GM12865 (cell line): ENCODE measurements around the gene NFATC2IP.
A peak's percentile ranks its signal among the peaks of the same experiment; 100 is the strongest.

Source experiments
- DNase-seq: peaks from one replicate; pipeline ENCODE4 v3.0.0; 2010; ENCODE audit warnings: low read depth
- H3K4me3 ChIP-seq: 2 replicates; pipeline ENCODE4 v1.5.1; 2011; ENCODE audit warnings: mild to moderate bottlenecking, low read depth, low read length, control low read depth
- CTCF ChIP-seq: IDR thresholded peaks from 2 replicates; pipeline ENCODE4 v1.5.1; 2011; ENCODE audit warnings: low read length, control low read depth, low read depth, inconsistent platforms; ENCODE audit not compliant: insufficient read depth; ENCODE audit errors: missing control alignments

Gene NFATC2IP

DNA sequence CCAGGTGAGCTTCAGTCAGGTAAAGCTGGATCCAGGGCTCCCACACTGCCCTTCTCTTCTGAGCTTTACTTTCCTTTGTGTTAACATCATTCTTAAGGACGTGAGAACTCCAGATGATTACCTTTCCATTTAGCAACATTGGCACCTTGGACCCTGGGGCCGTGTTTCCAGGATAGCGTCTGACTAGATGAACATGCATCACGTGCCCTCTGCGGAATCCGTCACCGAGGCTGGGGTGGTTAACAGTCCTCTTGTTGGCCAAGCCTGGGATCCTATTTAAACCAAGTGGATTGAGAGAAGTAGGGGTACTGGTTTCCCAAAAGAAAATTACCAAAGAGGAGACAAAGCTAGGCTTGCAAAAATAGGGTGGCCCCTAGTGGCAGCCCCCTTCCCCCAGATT is 30.2 kb downstream of the NFATC2IP start:
- H3K4me3 ChIP-seq, result no peak overlapping the region
- DNase-seq, result no peak
- no peak for TF ChIP-seq CTCF

GRCh38 chr16:28981517-28981916 is 30.8 kb downstream of the NFATC2IP start:
- H3K4me3 ChIP-seq, result no peak overlapping the region
- peak; percentile 71 for TF ChIP-seq CTCF
- DNase-seq, result peak; percentile 55

GRCh38 chr16:28982418-28982817 is 31.7 kb downstream of the NFATC2IP start:
- no peak for TF ChIP-seq CTCF
- H3K4me3 ChIP-seq, result no peak overlapping the region
- no peak for DNase-seq

- no peak for TF ChIP-seq CTCF
- no peak for DNase-seq
- no peak overlapping the region for H3K4me3 ChIP-seq
These were observed 32.2 kb downstream of the NFATC2IP start for GRCh38 chr16:28982949-28983348.

GRCh38 chr16:28983644-28984043 is 32.9 kb downstream of the NFATC2IP start:
- no peak overlapping the region for H3K4me3 ChIP-seq
- TF ChIP-seq CTCF, result no peak
- no peak for DNase-seq

DNA sequence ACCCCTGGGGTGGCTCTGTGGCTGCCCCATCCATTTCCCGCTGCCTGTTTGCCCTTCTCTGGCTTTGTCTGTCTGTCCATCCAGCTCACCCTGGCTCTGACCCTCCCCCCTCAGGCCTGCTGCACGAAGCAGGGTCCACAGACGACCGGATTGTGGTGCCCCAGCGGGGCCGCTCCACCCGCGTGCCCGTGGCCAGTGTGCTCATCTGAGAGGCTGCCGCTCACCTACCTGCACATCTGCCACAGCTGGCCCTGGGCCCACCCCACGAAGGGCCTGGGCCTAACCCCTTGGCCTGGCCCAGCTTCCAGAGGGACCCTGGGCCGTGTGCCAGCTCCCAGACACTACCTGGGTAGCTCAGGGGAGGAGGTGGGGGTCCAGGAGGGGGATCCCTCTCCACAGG is 33.4 kb downstream of the NFATC2IP start:
- no peak for TF ChIP-seq CTCF
- no peak overlapping the region for H3K4me3 ChIP-seq
- DNase-seq, result no peak

GRCh38 chr16:28984619-28985135 is 33.9 kb downstream of the NFATC2IP start, which contains the start of gene LAT:
TSS of gene LAT (plus strand) at chr16:28985052. CDS start at chr16:28985418, 366 bp downstream.
- TF ChIP-seq CTCF, result no peak
- peak; percentile 62 for DNase-seq
- peak within 1 kb of the TSS; percentile 26 for H3K4me3 ChIP-seq
